ENCODE data around the gene MMP15.

DNA sequence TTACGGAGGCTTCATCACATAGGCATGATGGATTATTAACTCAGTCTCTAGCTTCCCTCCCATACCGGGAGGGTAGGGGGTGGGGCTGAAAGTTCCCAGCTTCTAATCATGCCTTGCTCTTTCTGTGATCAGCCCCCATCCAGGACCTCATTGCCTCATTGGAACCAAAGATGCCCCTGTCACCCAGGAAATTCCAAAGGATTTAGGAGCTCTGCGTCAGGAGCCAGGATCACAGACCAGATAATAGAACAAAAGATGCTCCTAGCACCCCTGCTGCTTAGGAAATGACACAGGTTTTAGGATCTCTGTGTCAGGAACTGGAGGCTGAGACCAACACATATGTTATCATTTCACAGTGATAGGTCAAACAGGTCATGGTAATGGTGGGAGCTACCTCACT is 14.7 kb upstream of the MMP15 start:
- TF ChIP-seq, protein P1, sequence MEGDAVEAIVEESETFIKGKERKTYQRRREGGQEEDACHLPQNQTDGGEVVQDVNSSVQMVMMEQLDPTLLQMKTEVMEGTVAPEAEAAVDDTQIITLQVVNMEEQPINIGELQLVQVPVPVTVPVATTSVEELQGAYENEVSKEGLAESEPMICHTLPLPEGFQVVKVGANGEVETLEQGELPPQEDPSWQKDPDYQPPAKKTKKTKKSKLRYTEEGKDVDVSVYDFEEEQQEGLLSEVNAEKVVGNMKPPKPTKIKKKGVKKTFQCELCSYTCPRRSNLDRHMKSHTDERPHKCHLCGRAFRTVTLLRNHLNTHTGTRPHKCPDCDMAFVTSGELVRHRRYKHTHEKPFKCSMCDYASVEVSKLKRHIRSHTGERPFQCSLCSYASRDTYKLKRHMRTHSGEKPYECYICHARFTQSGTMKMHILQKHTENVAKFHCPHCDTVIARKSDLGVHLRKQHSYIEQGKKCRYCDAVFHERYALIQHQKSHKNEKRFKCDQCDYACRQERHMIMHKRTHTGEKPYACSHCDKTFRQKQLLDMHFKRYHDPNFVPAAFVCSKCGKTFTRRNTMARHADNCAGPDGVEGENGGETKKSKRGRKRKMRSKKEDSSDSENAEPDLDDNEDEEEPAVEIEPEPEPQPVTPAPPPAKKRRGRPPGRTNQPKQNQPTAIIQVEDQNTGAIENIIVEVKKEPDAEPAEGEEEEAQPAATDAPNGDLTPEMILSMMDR (IDR thresholded peaks at IDR 0.05), result no peak
- TF ChIP-seq POLR2A (IDR thresholded peaks at IDR 0.05) (no peak), EP300 (IDR thresholded peaks at IDR 0.05) (no peak)
